AG10803 (cell line): ENCODE results near the gene ADGRV1.

ENCODE experiments used
- DNase-seq: peaks from one replicate; pipeline ENCODE4 v3.0.0; 2010; ENCODE audit warnings: low read depth
- H3K4me3 ChIP-seq: 2 replicates; pipeline ENCODE4 v1.5.1; 2011; ENCODE audit warnings: mild to moderate bottlenecking, low read length, control low read depth
- CTCF ChIP-seq: conservative IDR thresholded peaks from 2 replicates; pipeline ENCODE4 v1.5.1; 2011; ENCODE audit warnings: mild to moderate bottlenecking, low read length, control low read depth, inconsistent platforms

ADGRV1 gene

GRCh38 chr5:90881626-90882150 lies 323.1 kb downstream of the ADGRV1 start:
- no peak for TF ChIP-seq CTCF
- DNase-seq, result no peak
- no peak overlapping the region for H3K4me3 ChIP-seq

GRCh38 chr5:90882448-90882847 lies 323.9 kb downstream of the ADGRV1 start:
- no peak overlapping the region for H3K4me3 ChIP-seq
- no peak for DNase-seq
- TF ChIP-seq CTCF, result no peak

GRCh38 chr5:90885180-90885868 lies 326.7 kb downstream of the ADGRV1 start:
- TF ChIP-seq CTCF, result no peak

GRCh38 chr5:90886381-90886780 lies 327.8 kb downstream of the ADGRV1 start:
- no peak for DNase-seq
- no peak for TF ChIP-seq CTCF
- no peak overlapping the region for H3K4me3 ChIP-seq

More at GRCh38 chr5:90885180-90885868, 326.7 kb downstream of the ADGRV1 start:
- no peak overlapping the region for H3K4me3 ChIP-seq
- no peak for DNase-seq

DNA sequence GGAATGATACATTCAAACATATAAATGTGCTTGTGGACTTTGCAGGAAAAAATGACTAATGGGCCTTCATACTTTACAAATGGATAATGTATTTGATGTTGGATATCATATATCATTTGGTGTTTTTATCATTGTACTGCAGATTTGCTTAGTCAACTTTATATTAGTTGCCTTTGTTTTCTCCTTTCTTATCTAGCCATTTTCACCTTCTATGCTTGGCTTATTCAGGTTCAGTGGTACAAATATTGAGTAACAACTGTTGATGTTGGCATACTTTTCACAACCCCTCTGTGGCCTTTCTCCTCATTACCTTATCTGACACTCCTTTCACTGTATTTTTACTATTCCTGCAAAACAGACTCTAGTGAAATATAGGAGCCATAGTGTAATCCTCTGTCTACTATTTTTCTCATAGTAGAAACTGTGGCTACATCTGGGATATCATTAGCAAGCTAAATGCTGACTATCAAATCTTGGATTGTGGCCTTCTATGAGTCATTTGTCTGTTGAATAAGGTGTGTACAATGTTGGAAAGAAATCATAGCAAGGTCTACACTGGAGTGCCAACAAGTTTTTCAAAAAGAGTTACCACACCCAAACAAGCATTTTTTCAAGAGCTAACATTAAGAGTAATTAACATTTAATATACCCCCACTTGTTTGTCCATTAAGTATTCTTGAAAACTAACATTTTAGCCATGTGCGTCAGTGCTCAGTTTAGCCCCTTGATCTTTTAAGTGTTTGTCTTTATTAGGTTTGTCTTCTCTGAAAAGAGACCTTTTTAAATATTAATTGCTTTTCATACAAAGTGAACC lies 330.1 kb downstream of the ADGRV1 start:
- TF ChIP-seq CTCF, result no peak
- H3K4me3 ChIP-seq, result no peak overlapping the region
- no peak for DNase-seq

DNA sequence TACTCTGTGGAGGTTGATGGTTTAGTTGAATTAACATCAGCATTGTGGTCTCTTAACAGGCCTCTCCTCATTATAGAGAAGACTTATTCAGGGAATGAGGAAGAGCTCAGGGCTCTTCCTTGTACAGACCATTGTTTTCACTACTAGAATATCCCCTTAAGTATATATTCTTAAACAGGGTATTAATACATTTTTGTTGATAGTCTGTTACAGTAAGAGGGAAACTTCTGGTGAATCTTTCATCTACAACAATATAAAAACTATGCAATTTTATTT lies 330.7 kb downstream of the ADGRV1 start:
- no peak for TF ChIP-seq CTCF
- no peak overlapping the region for H3K4me3 ChIP-seq
- DNase-seq, result no peak

DNA sequence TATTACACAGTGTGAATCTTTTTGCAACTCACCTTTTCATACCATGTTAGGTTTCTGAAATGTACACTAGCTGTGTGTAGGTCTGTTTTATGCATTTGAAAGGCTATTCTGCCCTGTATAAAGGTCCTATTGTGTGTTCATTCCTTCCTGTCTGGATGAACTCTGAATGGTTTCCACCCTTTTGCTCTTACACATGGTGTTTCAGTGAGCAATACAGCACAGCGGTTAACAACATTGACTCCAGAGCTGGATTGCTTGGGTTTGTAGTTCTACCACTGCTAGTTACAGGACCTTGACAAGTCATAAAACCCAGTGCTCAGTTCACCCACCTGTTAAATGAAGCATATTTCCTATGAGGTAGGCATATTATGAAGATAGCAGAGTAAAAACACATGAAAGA lies 331.6 kb downstream of the ADGRV1 start:
- H3K4me3 ChIP-seq, result no peak overlapping the region
- DNase-seq, result no peak
- TF ChIP-seq CTCF, result no peak
